SK-N-MC (cell line): ENCODE data around the gene IGFLR1.

Source experiments
- EZH2 ChIP-seq: fragments of 200-600 bp; sonication (generic); IDR thresholded peaks from one replicate; pipeline ENCODE4 v1.6.1; 2017; ENCODE audit warnings: antibody characterized with exemption
- FOXP2 ChIP-seq: optimal IDR thresholded peaks from 2 replicates; pipeline ENCODE3; 2011; ENCODE audit warnings: mild to moderate bottlenecking, moderate library complexity; ENCODE audit not compliant: insufficient read depth; ENCODE audit errors: extremely low read length, control extremely low read depth
- POLR2AphosphoS5 ChIP-seq: IDR thresholded peaks from 2 replicates; pipeline ENCODE4 v1.6.1; 2012; ENCODE audit warnings: mild to moderate bottlenecking, low read depth, low read length, borderline replicate concordance

DNA sequence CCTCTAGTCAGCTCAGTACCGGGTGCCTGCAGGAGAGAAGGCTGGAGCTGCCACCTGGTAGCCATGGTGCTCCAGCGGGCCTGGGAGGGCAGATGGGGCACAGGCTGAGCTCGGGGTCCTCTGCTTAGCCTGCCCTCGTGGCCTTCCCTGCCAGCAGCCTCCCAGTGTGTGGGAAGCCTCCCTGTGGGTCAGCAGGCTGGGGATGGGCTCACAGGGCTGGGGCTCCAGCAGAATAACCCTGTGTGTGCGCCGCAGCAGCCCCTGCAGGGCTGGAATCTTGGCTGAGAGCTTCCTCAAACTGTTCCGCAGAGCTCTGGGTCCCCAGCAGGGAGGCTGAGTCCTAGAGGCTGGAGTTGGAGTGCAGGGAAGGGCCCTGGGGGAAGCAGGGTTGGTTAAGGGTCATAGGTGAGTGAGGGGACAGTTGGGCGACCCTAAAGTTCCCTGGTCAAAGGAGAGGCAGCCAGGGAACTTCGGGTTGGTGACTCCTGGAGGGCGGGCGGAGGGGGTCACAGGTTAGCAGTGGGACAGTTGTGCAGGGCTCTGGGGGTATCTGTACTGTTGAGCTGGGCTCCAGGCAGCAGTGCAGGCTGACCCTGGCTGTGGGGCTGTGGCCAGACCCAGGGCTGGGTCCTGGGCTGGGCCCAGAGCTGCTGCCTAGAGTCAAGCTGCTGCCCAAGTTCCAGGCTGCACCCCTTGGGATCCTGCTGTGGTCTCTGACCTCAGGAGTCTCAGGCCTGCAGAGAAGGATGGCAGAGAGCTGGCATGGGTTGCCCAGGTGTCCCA lies 47.1 kb upstream of the IGFLR1 start:
- no peak for TF ChIP-seq POLR2AphosphoS5
- TF ChIP-seq EZH2: no peak
- TF ChIP-seq FOXP2: no peak
